ENCODE measurements around the gene KCNV2.

KCNV2 gene

DNA sequence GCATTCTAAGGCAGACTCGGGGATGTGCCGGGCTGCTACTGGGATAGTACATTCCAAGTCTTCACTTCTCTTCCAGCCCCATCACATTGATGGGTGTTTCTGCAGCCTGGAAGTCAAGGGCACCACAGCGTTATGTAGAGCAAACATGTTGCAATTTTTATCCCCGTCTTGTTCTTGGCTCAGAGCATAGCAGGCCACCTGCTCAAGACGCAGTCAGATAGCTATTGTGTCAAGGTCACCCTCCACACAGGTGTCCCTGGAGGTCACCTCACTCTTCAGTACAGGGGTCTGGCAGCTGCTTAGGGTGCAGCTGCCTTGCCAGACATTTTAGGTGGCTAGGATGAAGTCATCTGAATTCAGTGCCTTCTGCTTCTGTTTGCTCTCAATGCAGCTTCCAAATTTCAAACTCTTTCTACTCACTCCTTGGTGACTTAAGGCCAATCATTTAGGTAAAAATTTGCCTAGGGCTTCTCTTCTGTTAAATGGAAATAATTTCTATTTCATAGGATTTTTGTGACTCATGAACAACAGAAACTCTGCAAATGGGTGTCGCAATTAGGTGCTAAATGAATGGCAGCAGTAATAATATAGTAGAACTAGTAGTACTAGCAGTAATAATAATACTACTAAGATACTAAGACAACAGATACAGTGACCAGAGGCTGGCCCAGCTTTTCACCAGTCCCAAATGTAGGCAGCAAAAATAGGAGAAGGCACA lies 24.3 kb downstream of the KCNV2 start:
- H3K27me3 Mint-ChIP-seq (ENCODE audit: low read depth, poor library complexity): peaks cover 3% of the 10 kb centered on the region
- peaks cover 17% of the 10 kb centered on the region for H3K4me1 Mint-ChIP-seq
- no peak for DNase-seq
- no peak overlapping the region for H3K27ac Mint-ChIP-seq
- TF ChIP-seq CTCF (IDR thresholded peaks at IDR 0.05): no peak
- peaks cover 10% of the 10 kb centered on the region for H3K36me3 Mint-ChIP-seq (ENCODE audit: low read depth)
- H3K9me3 Mint-ChIP-seq: no peaks in the 10 kb centered on the region
- no peak overlapping the region for H3K4me3 Mint-ChIP-seq

- Mint-ChIP-seq H3K36me3 (ENCODE audit: low read depth) (peaks cover 10% of the 10 kb centered on the region), H3K27ac (no peak overlapping the region), H3K9me3 (no peaks in the 10 kb centered on the region), H3K27me3 (ENCODE audit: low read depth, poor library complexity) (peaks cover 3% of the 10 kb centered on the region), H3K4me3 (no peak overlapping the region), H3K4me1 (peaks cover 17% of the 10 kb centered on the region)
- DNase-seq: no peak
- TF ChIP-seq CTCF (IDR thresholded peaks at IDR 0.05): no peak
Observed at GRCh38 chr9:2742214-2742613, 24.9 kb downstream of the KCNV2 start.

DNA sequence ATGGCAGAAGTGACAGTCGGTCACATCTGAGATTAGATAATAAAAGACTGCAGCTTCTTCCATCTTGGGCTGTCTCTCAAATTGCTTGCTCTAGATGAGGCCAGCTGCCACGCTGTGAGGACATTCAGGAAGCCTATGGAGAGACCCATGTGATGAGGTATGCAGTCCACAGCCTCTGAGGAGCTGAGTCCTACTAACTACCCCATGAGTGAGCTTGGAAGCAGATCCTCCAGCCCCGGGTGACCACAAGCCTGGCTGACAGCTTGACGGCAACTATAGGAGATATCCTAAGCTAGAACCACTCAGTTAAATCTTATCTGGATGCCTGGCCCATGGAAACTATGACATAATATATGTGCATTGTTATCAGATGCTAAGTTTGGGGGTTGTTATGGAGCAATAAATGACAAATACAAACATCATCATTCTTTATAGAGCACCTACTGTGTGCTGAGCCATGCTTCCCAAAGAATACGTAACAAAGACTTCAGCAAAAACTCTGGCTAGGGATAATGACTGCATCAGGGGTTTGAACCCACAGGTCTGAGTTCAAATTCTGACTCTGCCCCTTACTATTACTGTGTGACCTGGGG lies 26.7 kb downstream of the KCNV2 start:
- no peak overlapping the region for H3K4me3 Mint-ChIP-seq
- no peak for TF ChIP-seq CTCF (IDR thresholded peaks at IDR 0.05)
- H3K36me3 Mint-ChIP-seq (ENCODE audit: low read depth): peaks cover 24% of the 10 kb centered on the region
- peaks cover 17% of the 10 kb centered on the region for H3K4me1 Mint-ChIP-seq
- DNase-seq: no peak
- peaks cover 7% of the 10 kb centered on the region for H3K9me3 Mint-ChIP-seq
- H3K27me3 Mint-ChIP-seq (ENCODE audit: low read depth, poor library complexity): peaks cover 3% of the 10 kb centered on the region
- H3K27ac Mint-ChIP-seq: no peak overlapping the region

DNA sequence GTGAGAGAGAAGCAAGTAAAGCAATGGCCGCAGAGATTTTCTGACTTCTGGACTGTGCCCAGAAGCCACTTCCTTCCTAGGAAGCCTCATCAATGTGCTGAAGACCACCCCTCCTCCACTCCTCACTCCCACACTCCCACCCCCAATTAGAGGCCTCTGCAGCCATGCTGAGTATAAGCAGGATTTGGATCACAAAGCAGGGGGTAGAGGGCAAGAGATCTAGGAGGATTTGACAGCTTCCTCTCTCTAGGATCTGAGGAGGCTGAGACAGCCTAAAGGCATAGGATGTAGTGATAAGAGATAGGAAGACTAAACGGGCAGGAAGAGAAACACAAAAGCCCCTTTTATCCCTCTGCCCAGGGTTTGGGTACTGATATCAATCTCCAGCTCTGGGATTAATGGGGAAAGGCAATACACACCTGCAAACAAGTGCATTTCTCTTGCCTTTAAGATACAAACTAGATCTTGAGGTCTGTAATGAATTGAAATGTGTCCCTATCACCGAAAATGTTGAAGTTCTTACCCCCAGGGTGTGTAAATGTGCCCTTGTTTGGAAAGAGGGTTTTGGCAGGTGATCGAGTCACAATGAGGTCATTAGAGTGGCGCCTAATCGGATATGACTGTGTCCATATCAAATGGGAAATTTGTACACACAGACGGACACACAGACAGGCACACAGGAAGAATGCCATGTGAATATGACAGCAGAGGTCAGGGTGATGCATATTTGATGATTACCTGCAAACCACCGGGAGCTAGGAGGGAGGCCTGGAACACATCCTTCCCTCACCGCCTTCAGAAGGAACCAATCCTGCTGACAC lies 28.5 kb downstream of the KCNV2 start:
- H3K36me3 Mint-ChIP-seq (ENCODE audit: low read depth): peaks cover 37% of the 10 kb centered on the region
- peaks cover 3% of the 10 kb centered on the region for H3K27me3 Mint-ChIP-seq (ENCODE audit: low read depth, poor library complexity)
- no peak for TF ChIP-seq CTCF (IDR thresholded peaks at IDR 0.05)
- peaks cover 17% of the 10 kb centered on the region for H3K4me1 Mint-ChIP-seq
- peak overlapping the region; percentile 92 for H3K27ac Mint-ChIP-seq
- DNase-seq: peak; percentile 13
- no peak overlapping the region for H3K4me3 Mint-ChIP-seq
- H3K9me3 Mint-ChIP-seq: peaks cover 24% of the 10 kb centered on the region

- no peak overlapping the region for H3K4me3 Mint-ChIP-seq
- H3K36me3 Mint-ChIP-seq (ENCODE audit: low read depth): peaks cover 62% of the 10 kb centered on the region
- no peak for DNase-seq
- no peak overlapping the region for H3K27ac Mint-ChIP-seq
- no peak for TF ChIP-seq CTCF (IDR thresholded peaks at IDR 0.05)
- no peaks in the 10 kb centered on the region for H3K27me3 Mint-ChIP-seq (ENCODE audit: low read depth, poor library complexity)
- H3K9me3 Mint-ChIP-seq: peaks cover 31% of the 10 kb centered on the region
- peaks cover 17% of the 10 kb centered on the region for H3K4me1 Mint-ChIP-seq
Observed at GRCh38 chr9:2749485-2749884, 32.2 kb downstream of the KCNV2 start.
